ENCODE results near the gene SLC39A9. TPM values are rescaled to one million over a fixed set of nuclear protein-coding genes. Genes with fewer than 3 reads are reported as not detected.
"Not testable (repeated sequence)": the region's sequence is repeated elsewhere in the genome, so short reads cannot be mapped to it uniquely, and the experiment has no call there.

The SLC39A9 gene
- polyA plus RNA-seq, 3 donors, result 16.0 to 18.7 (median 17.7) TPM

- H3K27ac ChIP-seq (ENCODE audit: low read depth, low read length), result no peak overlapping the region
- WGBS, 3 donors, result 87 to 95% (median 87%) methylated on average over 2 of the region's 2 CpGs
Observed at GRCh38 chr14:69364378-69364777, 34.1 kb upstream of the SLC39A9 start.

GRCh38 chr14:69366069-69366468 is 32.4 kb upstream of the SLC39A9 start:
- WGBS, 3 donors, result 62 to 73% (median 66%) methylated on average over 3 of the region's 3 CpGs
- H3K27ac ChIP-seq (ENCODE audit: low read depth, low read length), result no peak overlapping the region

- 97 to 99% (median 99%) methylated on average over 4 of the region's 4 CpGs for WGBS, 3 donors
- no peak overlapping the region for H3K27ac ChIP-seq (ENCODE audit: low read depth, low read length)
Observed at GRCh38 chr14:69366761-69367160, 31.7 kb upstream of the SLC39A9 start.

GRCh38 chr14:69368381-69368780 is 30.1 kb upstream of the SLC39A9 start:
- 68 to 87% (median 86%) methylated on average over 1 of the region's 1 CpG for WGBS, 3 donors

GRCh38 chr14:69370061-69370460 is 28.4 kb upstream of the SLC39A9 start:
- no peak overlapping the region for H3K27ac ChIP-seq (ENCODE audit: low read depth, low read length)
- 62 to 75% (median 73%) methylated on average over 5 of the region's 5 CpGs for WGBS, 3 donors

More at GRCh38 chr14:69368381-69368780, 30.1 kb upstream of the SLC39A9 start:
- H3K27ac ChIP-seq (ENCODE audit: low read depth, low read length), result no peak overlapping the region

GRCh38 chr14:69372146-69372545 is 26.3 kb upstream of the SLC39A9 start:
- 81 to 98% (median 98%) methylated on average over 3 of the region's 3 CpGs for WGBS, 3 donors
- H3K27ac ChIP-seq (ENCODE audit: low read depth, low read length), result no peak overlapping the region

- 56 to 100% (median 61%) methylated on average over 1 of the region's 1 CpG for WGBS, 3 donors
- H3K27ac ChIP-seq (ENCODE audit: low read depth, low read length), result no peak overlapping the region
Observed at GRCh38 chr14:69373104-69373503, 25.4 kb upstream of the SLC39A9 start.

GRCh38 chr14:69374235-69374634 is 24.3 kb upstream of the SLC39A9 start:
- H3K27ac ChIP-seq (ENCODE audit: low read depth, low read length), result no peak overlapping the region

GRCh38 chr14:69375182-69375581 is 23.3 kb upstream of the SLC39A9 start:
- H3K27ac ChIP-seq (ENCODE audit: low read depth, low read length), result no peak overlapping the region
- WGBS, 3 donors, result 97 to 99% (median 98%) methylated on average over 3 of the region's 3 CpGs

GRCh38 chr14:69375722-69376121 is 22.8 kb upstream of the SLC39A9 start:
- WGBS, 3 donors, result 93 to 96% (median 95%) methylated on average over 5 of the region's 5 CpGs

GRCh38 chr14:69376439-69376838 is 22.1 kb upstream of the SLC39A9 start:
- no peak overlapping the region for H3K27ac ChIP-seq (ENCODE audit: low read depth, low read length)

More at GRCh38 chr14:69375722-69376121, 22.8 kb upstream of the SLC39A9 start:
- H3K27ac ChIP-seq (ENCODE audit: low read depth, low read length), result no peak overlapping the region

- no peak overlapping the region for H3K27ac ChIP-seq (ENCODE audit: low read depth, low read length)
- 85 to 99% (median 94%) methylated on average over 2 of the region's 2 CpGs for WGBS, 3 donors
Observed at GRCh38 chr14:69378274-69378673, 20.2 kb upstream of the SLC39A9 start.

- no peak overlapping the region for H3K27ac ChIP-seq (ENCODE audit: low read depth, low read length)
- WGBS, 3 donors, result 70 to 88% (median 80%) methylated on average over 3 of the region's 3 CpGs
Observed at GRCh38 chr14:69387311-69387710, 11.2 kb upstream of the SLC39A9 start.

GRCh38 chr14:69391400-69391799 is 7.1 kb upstream of the SLC39A9 start:
- H3K27ac ChIP-seq (ENCODE audit: low read depth, low read length), result not testable (repeated sequence)
- WGBS, 3 donors, result 79 to 82% (median 80%) methylated on average over 8 of the region's 8 CpGs

- H3K27ac ChIP-seq (ENCODE audit: low read depth, low read length), result no peak overlapping the region
- WGBS, 3 donors, result 94 to 96% (median 95%) methylated on average over 3 of the region's 3 CpGs
Observed at GRCh38 chr14:69392481-69392880, 6.0 kb upstream of the SLC39A9 start.

GRCh38 chr14:69395929-69396328 is 2.6 kb upstream of the SLC39A9 start:
- H3K27ac ChIP-seq (ENCODE audit: low read depth, low read length), result no peak overlapping the region
- 84 to 91% (median 88%) methylated on average over 4 of the region's 4 CpGs for whole genome bisulfite sequencing, 3 donors

GRCh38 chr14:69398818-69399210 is 322 bp downstream of the SLC39A9 start:
- no peak overlapping the region for H3K27ac ChIP-seq (ENCODE audit: low read depth, low read length)
- WGBS, 3 donors, result 0 to 1% (median 0%) methylated on average over 18 of the region's 18 CpGs

GRCh38 chr14:69399750-69400149 is 1.3 kb downstream of the SLC39A9 start:
- H3K27ac ChIP-seq (ENCODE audit: low read depth, low read length), result no peak overlapping the region
- WGBS, 3 donors, result 64 to 91% (median 91%) methylated on average over 8 of the region's 8 CpGs

GRCh38 chr14:69400154-69400553 is 1.7 kb downstream of the SLC39A9 start:
- 38 to 92% (median 90%) methylated on average over 6 of the region's 6 CpGs for WGBS, 3 donors
- H3K27ac ChIP-seq (ENCODE audit: low read depth, low read length), result no peak overlapping the region

- 53 to 72% (median 64%) methylated on average over 2 of the region's 2 CpGs for WGBS, 3 donors
Observed at GRCh38 chr14:69401841-69402240, 3.3 kb downstream of the SLC39A9 start.

GRCh38 chr14:69404478-69404877 is 6.0 kb downstream of the SLC39A9 start:
- 88 to 98% (median 92%) methylated on average over 3 of the region's 3 CpGs for WGBS, 3 donors
- H3K27ac ChIP-seq (ENCODE audit: low read depth, low read length), result no peak overlapping the region

More at GRCh38 chr14:69401841-69402240, 3.3 kb downstream of the SLC39A9 start:
- no peak overlapping the region for H3K27ac ChIP-seq (ENCODE audit: low read depth, low read length)
